CD14-positive monocyte (primary cell): ENCODE data around the gene SPOP. TPM values are rescaled to one million over a fixed set of nuclear protein-coding genes. Genes with fewer than 3 reads are reported as not detected.

Experiments used
- DNase-seq, 3 donors: peaks; one replicate each; pipeline ENCODE4 v3.0.0-alpha.2; 2011 to 2022
- H2AFZ ChIP-seq: 2 replicates; pipeline ENCODE4 v1.6.0; 2012; ENCODE audit warnings: mild to moderate bottlenecking, low read depth, low read length, inconsistent platforms; ENCODE audit not compliant: insufficient read depth, poor library complexity, severe bottlenecking
- H3K27ac ChIP-seq, 2 donors: 1 replicate in 1 of 2; 2 replicates in 1 of 2; pipeline ENCODE4 v1.5.1; 2012 to 2013; ENCODE audit warnings: low read length in 2 of 2, control low read depth in 1 of 2, inconsistent platforms in 1 of 2, low read depth in 1 of 2, mild to moderate bottlenecking in 1 of 2
- H3K27me3 ChIP-seq, 2 donors: one replicate each; pipeline versions ENCODE4 v1.6.0 to v1.6.1; 2011 to 2013; ENCODE audit warnings: low read length in 2 of 2; ENCODE audit not compliant: control insufficient read depth in 2 of 2, insufficient read depth in 2 of 2
- H3K36me3 ChIP-seq, 2 donors: replicated peaks in 1 of 2; 1 replicate in 1 of 2; 2 replicates in 1 of 2; pipeline versions ENCODE4 v1.5.1 to v1.6.1; 2012 to 2013; ENCODE audit warnings: low read length in 2 of 2, control low read depth in 1 of 2, inconsistent platforms in 1 of 2, mild to moderate bottlenecking in 1 of 2; ENCODE audit not compliant: insufficient read depth in 2 of 2, control insufficient read depth in 1 of 2
- H3K4me1 ChIP-seq, 2 donors: 1 replicate in 1 of 2; 2 replicates in 1 of 2; pipeline versions ENCODE4 v1.5.1 to v1.6.1; 2012 to 2013; ENCODE audit warnings: low read length in 2 of 2, control low read depth in 1 of 2, inconsistent platforms in 1 of 2, mild to moderate bottlenecking in 1 of 2, moderate library complexity in 1 of 2; ENCODE audit not compliant: insufficient read depth in 2 of 2, control insufficient read depth in 1 of 2
- H3K4me2 ChIP-seq: replicated peaks from 2 replicates; pipeline ENCODE3; 2012; ENCODE audit warnings: low read length, moderate library complexity, mild to moderate bottlenecking; ENCODE audit not compliant: poor library complexity, severe bottlenecking; ENCODE audit errors: extremely low read depth
- H3K4me3 ChIP-seq, 3 experiments: fragments of 200-600 bp in 1 of 3; sonication (generic) in 1 of 3; replicated peaks in 1 of 3; 1 replicate in 2 of 3; 2 replicates in 1 of 3; pipeline ENCODE4 v1.5.1; 2011 to 2013; ENCODE audit warnings: low read length in 3 of 3, mild to moderate bottlenecking in 3 of 3, control low read depth in 2 of 3, low read depth in 2 of 3, inconsistent platforms in 1 of 3, moderate library complexity in 1 of 3
- H3K79me2 ChIP-seq: 2 replicates; pipeline ENCODE4 v1.6.0; 2012; ENCODE audit warnings: mild to moderate bottlenecking, control low read depth, inconsistent platforms, low read length, moderate library complexity; ENCODE audit not compliant: insufficient read depth
- H3K9ac ChIP-seq: 2 replicates; pipeline ENCODE4 v1.6.0; 2017; ENCODE audit warnings: low read length, mild to moderate bottlenecking; ENCODE audit not compliant: insufficient read depth, poor library complexity, severe bottlenecking
- H3K9me3 ChIP-seq, 2 donors: replicated peaks in 1 of 2; 1 replicate in 1 of 2; 2 replicates in 1 of 2; pipeline versions ENCODE4 v1.5.1 to v1.6.1; 2012 to 2013; ENCODE audit warnings: low read length in 2 of 2, control low read depth in 1 of 2; ENCODE audit not compliant: control insufficient read depth in 1 of 2, insufficient read depth in 1 of 2
- H4K20me1 ChIP-seq: 2 replicates; pipeline ENCODE4 v1.6.0; 2012; ENCODE audit warnings: mild to moderate bottlenecking, low read length, control low read depth, moderate library complexity; ENCODE audit not compliant: insufficient read depth
- H3K27ac Mint-ChIP-seq, 7 donors: one replicate each; pipeline ENCODE4 v1.8.0; 2020; ENCODE audit warnings: mild to moderate bottlenecking in 7 of 7, mixed read lengths in 7 of 7, moderate library complexity in 6 of 7, inconsistent platforms in 2 of 7
- H3K27me3 Mint-ChIP-seq, 3 donors: one replicate each; pipeline ENCODE4 v1.8.0; 2021 to 2022; ENCODE audit warnings: low read depth in 3 of 3, mild to moderate bottlenecking in 3 of 3, mixed read lengths in 3 of 3, moderate library complexity in 3 of 3, inconsistent platforms in 1 of 3
- H3K36me3 Mint-ChIP-seq, 2 donors: one replicate each; pipeline ENCODE4 v1.8.0; 2020; ENCODE audit warnings: mixed read lengths in 2 of 2, inconsistent platforms in 1 of 2, mild to moderate bottlenecking in 1 of 2
- H3K4me1 Mint-ChIP-seq: one replicate; pipeline ENCODE4 v1.8.0; 2020; ENCODE audit warnings: mild to moderate bottlenecking, mixed read lengths
- H3K4me3 Mint-ChIP-seq, 2 donors: one replicate each; pipeline ENCODE4 v1.8.0; 2020; ENCODE audit warnings: mild to moderate bottlenecking in 2 of 2, mixed read lengths in 2 of 2, moderate library complexity in 1 of 2
- H3K9me3 Mint-ChIP-seq, 7 donors: one replicate each; pipeline ENCODE4 v1.8.0; 2020 to 2022; ENCODE audit warnings: mixed read lengths in 7 of 7, mild to moderate bottlenecking in 6 of 7, moderate library complexity in 6 of 7, inconsistent platforms in 2 of 7
- CTCF ChIP-seq: fragments of 200-600 bp; IDR thresholded peaks from one replicate; pipeline ENCODE4 v1.8.0; 2022; ENCODE audit warnings: antibody characterized with exemption, mild to moderate bottlenecking
- WGBS: methylation state at CpG from one replicate; pipeline ENCODE4 v1.1.5; 2013; ENCODE audit warnings: missing lambda C conversion rate; ENCODE audit not compliant: insufficient coverage; 5-methylcytosine and 5-hydroxymethylcytosine counted together
- intact Hi-C, 2 donors: fragments of 100-400 bp; cut with micrococcal nuclease; formaldehyde crosslinking; loops; one replicate each; pipeline versions ENCODE4 v1.15.0 to v1.15.1; 2023
- polyA plus RNA-seq, 3 donors: library from polyadenylated mRNA; depleted of rRNA in 1 of 3; unstranded in 2 of 3; stranded (reverse) in 1 of 3; fragments of 300-500 nt in 2 of 3; fragments of >200 nt in 1 of 3; fragmentation: Illumina TruSeq in 2 of 3; gene quantifications; 1 replicate in 2 of 3; 2 replicates in 1 of 3; pipeline ENCODE4 v1.2.3, GENCODE V29; 2012 to 2021

Gene SPOP
- polyA plus RNA-seq, 3 donors = 41.3 to 65.5 (median 63.2) TPM

DNA sequence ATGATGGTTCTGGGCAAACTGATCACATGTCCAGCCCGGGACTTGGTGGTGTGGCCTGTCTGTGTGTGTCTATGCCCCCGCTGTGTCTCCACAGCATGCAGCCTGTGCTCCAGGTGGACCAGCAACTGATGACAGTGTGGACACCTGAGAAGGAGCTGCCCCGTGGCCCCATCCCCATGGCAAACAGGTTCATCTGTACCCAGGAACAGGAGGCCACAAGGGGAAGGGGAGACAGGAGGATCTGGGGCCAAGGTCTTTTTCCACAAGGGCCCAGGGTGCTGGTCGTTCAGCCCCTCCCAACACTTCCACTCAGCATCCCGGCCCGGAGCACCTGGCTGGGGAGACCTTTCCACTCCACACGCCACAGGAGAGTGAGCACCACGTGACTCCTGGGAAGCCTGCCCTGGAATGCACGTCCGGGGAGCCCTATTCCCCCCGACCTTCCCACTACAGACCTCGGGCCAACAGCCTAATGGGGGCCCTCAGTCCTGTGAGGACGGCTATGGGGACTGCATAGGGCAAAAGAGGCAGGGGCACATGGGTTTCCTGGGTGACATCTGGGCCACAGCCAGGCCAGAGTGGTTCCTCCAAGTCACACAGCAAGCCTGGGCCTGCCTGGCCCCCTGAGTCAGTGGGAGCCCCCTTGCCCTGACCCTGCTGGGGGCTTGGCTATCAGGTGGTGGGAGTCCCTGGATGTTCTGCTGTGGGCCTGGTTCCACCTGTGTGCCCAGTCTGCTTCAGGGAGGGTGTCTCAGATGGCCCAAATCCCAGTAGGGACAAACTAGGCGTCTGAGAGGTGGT, 123.0 kb downstream of the SPOP start:
- Mint-ChIP-seq H3K27ac (peak overlapping the region in 1 of 7 donors; percentile 27), H3K9me3 (no peaks in the 10 kb centered on the region), H3K4me3 (no peak overlapping the region), H3K36me3 (no peaks in the 10 kb centered on the region), H3K27me3 (peaks cover 1 to 18% (median 14%) of the 10 kb centered on the region in 3 donors), H3K4me1 (peaks cover 11% of the 10 kb centered on the region)
- peaks cover 4 to 5% of the 10 kb centered on the region in 2 donors for H3K4me1 ChIP-seq
- H3K9ac ChIP-seq = no peak overlapping the region
- H3K27me3 ChIP-seq = no peaks in the 10 kb centered on the region
- no peak for DNase-seq
- H3K4me3 ChIP-seq = no peak overlapping the region
- H3K27ac ChIP-seq = no peak overlapping the region
- WGBS = 85% methylated on average over 13 of the region's 14 CpGs
- H3K4me2 ChIP-seq = no peak overlapping the region
- no peak for TF ChIP-seq CTCF
- no peak overlapping the region for H2AFZ ChIP-seq
- intact Hi-C loops = loop anchor here (2.0 to 10.0 kb wide), 4 partner anchors 58 to 250 kb away; partner anchors contain the start of gene NGFR (in 1 of the 2)
- no peaks in the 10 kb centered on the region for H3K36me3 ChIP-seq
- no peaks in the 10 kb centered on the region for H3K9me3 ChIP-seq
- no peaks in the 10 kb centered on the region for H4K20me1 ChIP-seq
- no peaks in the 10 kb centered on the region for H3K79me2 ChIP-seq

- H3K9ac ChIP-seq = no peak overlapping the region
- H3K27ac ChIP-seq = no peak overlapping the region
- H3K4me2 ChIP-seq = no peak overlapping the region
- DNase-seq = no peak
- Mint-ChIP-seq H3K27me3 (peaks cover 1 to 16% (median 14%) of the 10 kb centered on the region in 3 donors), H3K9me3 (no peaks in the 10 kb centered on the region), H3K4me3 (no peak overlapping the region), H3K27ac (peak overlapping the region in 1 of 7 donors; percentile 44), H3K4me1 (peaks cover 11% of the 10 kb centered on the region), H3K36me3 (no peaks in the 10 kb centered on the region)
- no peak overlapping the region for H3K4me3 ChIP-seq
- no peaks in the 10 kb centered on the region for H3K27me3 ChIP-seq
- intact Hi-C loops = loop anchor here (2.0 to 10.0 kb wide), 3 partner anchors 119 to 249 kb away; no protein-coding TSS in a partner anchor
- H3K36me3 ChIP-seq = no peaks in the 10 kb centered on the region
- H2AFZ ChIP-seq = no peak overlapping the region
- H3K79me2 ChIP-seq = no peaks in the 10 kb centered on the region
- peaks cover 4 to 5% of the 10 kb centered on the region in 2 donors for H3K4me1 ChIP-seq
- TF ChIP-seq CTCF = no peak
- 27% methylated on average over 2 of the region's 8 CpGs for WGBS
- no peaks in the 10 kb centered on the region for H4K20me1 ChIP-seq
- no peaks in the 10 kb centered on the region for H3K9me3 ChIP-seq
These were observed 124.1 kb downstream of the SPOP start for GRCh38 chr17:49553676-49554335.
